GM04504 (cell line): ENCODE results near the gene ASXL2.

Experiments used
- DNase-seq: peaks from one replicate; pipeline ENCODE4 v3.0.0-alpha.2; 2012; ENCODE audit warnings: low read depth

ASXL2 gene

DNA sequence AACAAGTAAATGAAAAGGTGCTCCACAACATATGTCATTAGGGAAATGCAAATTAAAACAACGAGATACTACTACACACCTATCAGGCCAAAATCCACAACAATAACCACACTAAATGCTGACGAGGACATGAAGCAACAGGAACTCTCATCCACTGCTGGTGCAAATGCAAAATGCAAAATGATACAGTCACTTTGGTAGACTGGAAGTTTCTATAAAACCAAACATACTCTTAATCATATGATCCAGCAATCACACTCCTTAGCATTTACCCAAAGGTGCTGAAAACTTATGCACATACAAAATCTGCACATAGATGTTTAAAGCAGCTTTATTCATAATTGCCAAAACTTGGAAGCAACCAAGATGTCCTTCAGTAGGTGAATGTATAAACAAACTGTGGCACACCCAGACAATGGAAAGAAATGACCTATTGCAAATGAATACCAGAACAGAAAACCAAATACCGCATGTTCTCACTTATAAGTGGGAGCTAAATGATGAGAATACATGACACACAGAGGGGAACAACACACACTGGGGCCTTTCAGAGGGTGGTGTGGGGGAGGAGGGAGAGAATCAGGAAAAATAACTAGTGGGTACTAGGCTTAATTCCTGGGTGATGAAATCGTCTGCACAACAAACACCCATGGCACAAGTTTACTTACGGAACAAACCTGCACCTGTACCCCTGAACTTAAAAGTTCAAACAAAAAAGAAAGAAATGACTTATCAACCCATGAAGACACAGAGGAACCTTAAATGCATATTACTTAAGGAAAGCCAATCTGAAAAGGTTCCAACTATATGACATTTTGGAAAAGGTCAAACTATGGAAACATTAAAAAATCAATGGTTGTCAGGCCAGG, 80.4 kb downstream of the ASXL2 start:
- DNase-seq = no peak

DNA sequence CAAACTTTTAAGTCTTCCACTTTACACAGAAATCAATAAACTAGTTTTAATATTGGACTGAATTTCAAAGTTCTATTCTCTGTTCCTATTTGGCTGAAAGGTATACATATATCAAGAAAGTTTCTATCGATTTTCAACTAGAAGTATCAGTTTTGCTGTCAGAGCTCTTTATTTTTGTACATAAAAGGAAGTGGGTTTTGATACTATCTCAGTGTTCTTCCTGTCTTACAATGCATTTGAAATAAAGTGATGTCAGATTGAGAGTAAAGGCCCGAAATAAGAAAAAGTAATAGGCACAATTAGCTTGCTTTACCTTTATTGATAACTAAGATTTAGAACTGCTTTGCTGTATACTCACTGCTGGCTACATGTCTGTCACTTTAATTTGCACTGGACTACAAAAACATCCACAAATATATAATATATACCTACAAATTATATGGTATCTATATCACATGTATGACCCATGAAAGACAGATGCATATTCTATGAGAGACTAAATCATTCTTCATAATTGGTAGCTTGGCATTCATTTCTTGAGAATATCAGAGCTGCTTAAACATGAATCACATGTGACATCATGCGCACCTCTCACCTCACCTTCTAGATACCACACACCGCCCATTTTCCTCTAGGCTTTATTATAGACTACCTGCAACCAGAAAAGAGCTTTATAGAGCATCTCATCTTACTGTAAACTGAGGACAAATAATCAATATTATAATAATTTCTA, 83.6 kb downstream of the ASXL2 start:
- DNase-seq = no peak

DNA sequence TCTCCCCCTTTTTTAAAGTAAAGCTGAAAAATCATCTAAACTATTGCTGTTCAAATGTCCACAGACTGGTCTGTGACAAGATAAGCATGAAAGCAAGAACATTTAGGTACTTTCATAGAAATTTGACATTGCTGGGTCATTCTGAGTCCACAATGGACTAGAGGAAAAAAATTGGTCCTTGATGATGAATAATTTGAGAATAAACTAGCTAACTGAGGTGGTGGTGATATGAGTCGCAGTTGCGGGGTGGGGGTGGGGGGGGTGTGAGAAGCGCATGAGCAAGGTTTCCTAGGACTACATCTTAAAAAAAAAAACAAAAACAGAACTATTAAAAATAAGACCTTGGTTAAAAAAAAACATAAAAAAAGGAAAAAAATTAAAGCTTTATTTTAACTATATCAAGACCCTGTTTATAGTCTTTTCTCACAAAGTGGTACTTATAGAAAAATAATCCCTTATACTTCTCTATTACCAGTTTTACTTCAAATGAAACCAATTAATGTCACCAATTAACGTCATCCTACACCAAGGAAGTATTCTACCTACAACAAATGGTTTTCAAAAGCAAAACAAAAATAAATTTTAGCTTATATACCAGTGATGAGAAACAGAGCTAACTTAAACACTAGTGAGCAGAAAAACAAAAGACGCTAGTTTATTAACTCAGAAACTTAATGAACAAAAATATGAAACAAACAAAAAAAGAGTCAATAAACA, 88.1 kb downstream of the ASXL2 start:
- DNase-seq = no peak

DNA sequence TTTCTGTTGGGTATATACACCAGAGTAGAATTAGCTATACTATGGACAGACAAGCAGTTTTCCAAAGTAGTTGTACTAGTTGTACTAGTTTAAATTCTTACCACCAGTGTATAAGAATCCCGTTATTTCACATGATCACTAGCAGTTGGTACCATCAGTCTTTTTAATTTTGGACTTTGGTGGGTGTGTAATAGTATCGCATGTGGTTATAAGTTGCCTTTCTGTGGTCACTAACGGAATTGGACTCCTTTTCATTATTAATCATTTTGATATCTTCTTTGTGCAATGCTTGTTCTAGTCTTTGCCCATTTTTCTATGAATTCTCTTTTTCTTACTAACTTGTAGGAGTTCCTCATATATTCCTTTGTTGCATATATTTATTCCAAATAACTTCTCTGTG, 89.8 kb downstream of the ASXL2 start:
- no peak for DNase-seq

DNA sequence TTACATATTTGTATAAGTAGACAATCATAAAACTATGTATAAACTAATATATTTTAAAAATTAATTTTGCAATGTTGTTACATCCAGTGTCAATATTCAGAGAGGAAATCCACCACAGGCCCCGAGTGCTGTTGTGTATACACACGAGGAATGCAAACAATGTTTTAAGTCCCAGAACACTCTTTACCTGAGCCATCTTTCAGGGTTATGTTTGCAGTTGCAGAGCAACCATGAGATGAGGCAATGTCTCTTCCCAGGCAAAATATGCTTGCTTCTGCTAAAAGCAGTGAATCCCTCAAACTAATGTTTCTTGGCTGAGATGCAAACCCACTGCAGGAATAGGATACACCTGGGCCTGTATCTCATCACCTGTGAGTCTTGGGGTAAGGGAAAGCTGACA, 91.3 kb downstream of the ASXL2 start:
- DNase-seq = no peak

DNA sequence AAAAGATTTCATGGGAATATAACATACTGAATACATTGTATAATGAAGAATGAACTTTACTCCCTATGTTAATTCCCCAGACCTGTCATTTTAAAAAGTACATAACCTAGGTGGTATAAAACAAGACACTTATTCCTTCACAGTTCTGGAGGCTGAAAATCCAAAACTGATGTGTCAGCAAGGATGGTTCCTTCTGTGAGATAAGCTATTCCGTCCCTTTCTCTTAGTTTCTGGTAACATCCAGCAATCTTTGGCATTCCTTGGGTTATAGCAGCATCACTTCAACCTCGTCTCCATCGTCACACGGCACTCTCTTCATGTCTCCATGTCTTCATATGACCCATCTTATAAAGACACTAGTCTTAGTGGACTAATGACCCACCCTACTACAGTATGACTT, 93.9 kb downstream of the ASXL2 start:
- DNase-seq = no peak

DNA sequence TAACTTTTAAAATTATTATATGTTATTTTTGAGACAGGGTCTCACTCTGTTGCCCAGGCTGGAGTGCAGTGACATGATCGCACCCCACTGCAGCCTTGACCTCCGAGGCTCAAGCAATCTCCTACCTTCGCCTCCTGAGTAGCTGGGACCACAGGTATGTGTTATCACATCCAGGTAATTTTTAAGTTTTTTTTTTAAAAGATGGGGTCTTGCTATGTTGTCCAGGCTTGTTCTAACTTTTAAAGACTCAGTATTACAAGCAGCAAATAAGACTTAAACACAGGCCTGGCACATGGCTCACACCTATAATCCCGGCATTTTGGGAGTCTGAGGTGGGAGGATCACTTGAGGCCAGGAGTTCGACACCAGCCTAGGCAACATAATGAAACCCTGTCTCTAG, 101.2 kb downstream of the ASXL2 start:
- no peak for DNase-seq

DNA sequence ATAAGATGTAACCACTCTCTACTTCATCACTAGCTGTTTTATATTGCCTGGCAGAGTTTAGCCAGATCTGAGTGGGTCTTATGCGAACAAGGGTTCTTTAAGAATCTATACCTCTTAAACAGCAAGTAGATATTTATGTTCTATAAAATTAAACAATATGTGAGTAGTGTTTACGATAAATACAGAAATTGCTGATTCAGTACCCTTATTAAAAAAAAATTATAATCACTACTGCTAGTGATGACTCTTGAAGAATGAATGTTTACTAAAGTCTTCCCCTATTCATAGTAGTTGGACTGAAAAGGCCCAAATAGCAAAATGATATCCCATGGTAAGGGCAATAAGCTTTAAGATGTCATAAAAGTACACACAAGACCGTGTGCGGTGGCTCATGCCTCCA, 106.2 kb downstream of the ASXL2 start:
- DNase-seq = no peak

DNA sequence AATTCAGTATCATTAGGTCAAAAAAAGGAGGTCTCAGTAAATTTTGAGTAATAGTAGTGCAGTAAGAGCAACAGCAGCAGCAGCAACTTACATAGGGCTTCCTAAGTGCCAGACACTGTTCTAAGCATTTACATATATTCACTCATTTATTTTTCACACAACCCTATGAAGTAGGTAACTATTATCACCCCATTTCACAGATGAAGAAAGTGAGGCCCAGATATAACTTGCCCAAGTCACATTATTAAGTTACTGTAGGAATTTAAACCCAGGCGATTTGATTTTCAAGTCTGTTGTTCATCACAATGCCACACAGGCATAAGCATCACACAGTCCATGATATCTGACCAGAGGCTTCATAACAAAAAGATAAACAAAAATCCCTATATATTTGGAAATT, 114.7 kb downstream of the ASXL2 start:
- DNase-seq = no peak

DNA sequence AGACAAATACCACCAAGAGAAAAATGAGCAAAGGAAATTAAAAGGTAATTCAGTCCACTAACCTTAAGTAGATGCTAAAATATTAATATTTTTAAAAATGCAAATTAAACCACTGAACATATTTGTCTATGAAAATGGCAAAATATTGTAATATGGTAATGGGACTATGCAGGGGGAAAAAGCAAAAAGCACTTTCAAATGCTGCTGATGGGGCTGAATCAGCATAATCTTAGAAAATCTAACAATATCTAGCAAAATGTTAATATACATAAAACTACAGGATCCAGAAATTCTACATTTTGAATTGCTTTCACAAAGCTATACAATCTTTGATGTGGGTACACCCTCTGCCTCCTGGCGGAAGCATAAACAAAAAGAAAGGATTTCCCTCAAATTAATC, 118.0 kb downstream of the ASXL2 start:
- DNase-seq = no peak

DNA sequence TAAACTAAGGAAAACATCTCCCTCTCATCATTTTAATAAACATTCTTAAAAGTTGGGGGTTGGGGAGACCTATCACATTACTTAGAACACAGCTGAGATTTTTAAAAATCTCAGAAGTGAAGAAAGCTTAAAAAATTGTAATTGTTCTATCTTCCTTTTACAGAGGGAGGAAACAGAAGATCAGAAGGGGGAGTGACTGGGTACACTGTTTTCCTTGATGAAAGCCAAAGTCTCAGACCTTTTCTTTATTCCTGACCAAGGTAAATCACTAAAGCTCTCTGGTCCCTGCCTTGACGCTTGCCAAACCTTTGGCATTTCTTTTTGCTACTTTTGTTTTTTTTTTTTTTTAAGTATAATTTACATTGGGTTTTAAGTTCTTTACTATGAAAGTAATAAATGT, 119.9 kb downstream of the ASXL2 start:
- no peak for DNase-seq

DNA sequence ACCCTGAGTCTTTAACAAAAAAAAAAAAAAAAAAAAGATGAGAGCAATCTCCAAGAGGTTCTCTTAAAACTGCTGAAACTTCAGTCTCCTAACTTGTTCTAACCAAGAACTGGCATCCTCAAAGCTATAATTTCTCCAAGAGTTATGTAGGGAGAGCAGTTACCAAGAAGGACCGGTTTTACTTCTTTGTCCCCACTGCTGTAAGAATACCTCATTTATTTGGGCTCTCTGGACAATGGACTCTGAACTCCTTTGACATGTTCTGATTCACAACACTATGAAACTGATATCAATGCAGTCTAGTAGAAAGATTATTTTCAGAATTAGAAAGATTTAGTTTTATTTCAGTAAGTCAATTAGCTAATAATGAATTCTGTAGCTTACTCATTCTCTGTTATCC, 120.4 kb downstream of the ASXL2 start:
- DNase-seq = no peak

DNA sequence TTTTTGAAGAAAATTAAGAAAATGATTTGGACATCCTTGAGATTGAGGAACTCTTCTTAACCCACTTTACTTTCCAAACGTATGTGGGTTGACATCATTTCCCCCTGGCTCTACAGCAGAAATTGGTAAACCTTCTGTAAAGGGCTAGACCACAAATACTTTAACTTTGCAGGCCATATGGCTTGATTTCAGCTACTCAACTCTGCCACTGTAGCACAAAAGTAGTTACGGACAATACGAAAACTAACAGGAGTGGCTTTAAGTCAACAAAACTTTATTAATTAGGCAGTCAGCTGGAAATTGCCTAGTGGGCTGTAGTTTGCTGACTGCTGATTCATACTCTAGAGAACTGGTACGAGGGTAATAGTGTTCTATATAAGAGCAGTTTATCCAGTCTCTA, 121.8 kb downstream of the ASXL2 start:
- DNase-seq = no peak

DNA sequence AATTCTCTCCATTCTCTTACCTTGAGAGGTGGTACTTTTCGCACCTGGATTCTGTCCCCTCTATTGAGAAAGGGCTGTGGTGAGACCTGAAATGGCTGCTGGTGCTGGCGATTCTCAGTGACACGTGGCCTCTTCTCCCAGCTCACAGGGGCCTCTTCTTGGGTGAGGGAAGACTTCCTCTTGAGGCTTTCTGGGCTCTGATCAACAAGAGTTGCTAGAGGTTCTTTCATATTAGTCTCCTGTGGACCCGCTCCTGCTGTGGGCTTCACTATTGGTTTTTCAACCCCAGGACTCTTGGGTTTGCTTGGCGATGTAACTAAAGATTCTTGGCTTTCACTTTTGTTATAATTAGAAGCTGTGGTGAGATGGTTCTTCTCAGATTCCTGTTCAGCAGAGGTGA, 128.6 kb downstream of the ASXL2 start:
- DNase-seq = no peak

DNA sequence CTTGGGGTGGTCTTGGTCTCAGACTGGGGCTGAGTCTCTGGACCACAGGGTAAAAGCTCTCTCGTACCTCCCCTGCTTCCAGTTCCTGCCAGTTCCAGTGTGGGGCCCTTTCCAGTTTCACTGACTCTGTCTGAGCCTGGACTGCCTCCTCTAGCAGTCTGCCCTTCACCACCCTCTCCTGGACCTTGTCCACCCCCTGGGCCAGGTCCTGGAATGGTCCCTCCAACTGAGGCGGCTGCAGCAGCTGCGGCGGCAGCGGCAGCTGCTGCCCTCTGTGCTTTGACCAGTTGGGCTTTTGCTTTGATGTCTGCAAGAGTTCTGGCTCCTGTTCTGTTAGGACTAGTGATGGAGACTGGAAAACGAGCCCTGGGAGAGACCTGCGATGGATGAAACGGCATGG, 134.2 kb downstream of the ASXL2 start:
- no peak for DNase-seq

DNA sequence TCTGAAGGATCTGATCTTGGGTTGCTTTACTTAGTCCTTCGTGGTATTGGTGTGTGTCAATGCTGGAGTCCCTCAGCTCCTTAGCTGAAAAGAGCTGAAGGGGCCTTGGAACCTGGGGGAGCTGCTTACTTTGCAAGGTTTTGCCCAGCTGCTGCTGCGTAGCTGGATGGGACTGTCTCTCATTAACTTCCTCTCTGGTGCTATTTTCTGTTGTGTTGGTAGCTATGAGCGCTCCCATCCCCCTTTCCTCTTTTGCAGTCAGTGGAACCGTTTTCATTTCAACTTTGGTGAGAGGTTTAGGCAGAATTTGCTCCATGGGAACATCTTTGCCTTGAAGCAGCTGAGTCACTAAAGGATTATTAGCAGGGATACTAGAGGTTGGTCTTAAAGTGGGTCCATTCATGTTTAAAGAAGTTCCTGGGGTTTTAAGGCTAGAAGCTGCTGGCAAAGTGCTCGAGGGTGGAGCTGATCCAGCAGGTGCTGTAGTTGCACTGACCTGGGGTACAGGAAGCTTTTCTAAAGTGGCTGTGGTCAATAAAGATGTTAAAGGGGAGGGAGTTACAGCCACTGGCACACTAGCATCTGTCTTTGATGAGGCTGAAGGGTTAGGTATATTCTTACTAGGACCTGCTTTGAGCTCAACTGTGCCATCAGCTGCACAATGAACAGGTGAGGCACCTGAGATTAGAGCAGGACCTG, 135.0 kb downstream of the ASXL2 start:
- DNase-seq = no peak

DNA sequence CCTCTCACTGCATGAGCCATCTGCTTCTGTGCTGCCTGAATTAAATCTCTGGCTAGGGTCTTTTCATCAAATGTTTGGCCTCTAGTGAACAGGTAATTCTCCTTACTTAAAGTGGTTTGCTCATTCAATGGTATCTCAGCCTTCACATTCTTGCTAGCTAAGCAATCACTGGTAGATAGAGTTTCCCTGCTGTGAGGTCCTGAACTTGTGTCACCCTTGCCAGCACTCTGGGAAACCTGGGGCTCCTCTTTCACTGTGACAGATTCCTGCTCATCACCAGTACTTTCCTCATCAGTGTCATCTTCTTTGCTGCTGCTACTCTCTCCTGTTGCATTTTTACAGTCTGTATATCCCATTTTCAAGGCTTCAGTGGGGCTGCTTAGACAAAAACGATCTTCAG, 135.8 kb downstream of the ASXL2 start:
- no peak for DNase-seq

DNA sequence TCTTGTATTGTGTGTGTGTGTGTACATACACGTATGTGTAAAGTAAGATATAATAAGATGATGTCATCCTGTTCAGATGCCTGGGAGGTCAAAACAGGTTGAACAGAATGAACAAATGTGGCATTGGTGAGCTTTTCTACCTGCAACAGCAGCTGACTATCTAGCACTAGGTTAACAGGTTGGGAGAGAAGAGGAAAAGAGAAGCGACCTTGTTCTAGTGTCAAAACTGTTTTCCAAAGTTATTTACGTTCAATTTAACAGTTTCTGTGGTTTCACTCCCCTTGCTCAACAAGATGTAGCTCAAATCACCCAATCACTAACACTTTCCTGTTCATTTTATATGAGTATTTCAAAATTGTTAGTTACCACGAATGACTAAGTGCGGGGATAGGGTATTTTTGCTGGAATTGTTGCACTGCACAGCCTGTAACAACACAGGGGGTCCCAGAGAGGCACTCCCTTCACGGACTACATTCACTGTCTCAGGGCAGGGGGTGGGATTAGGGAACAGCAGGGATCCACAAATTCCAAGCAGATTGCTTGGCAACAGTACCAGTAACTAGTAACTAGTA, 137.4 kb downstream of the ASXL2 start:
- DNase-seq = peak; percentile 13

DNA sequence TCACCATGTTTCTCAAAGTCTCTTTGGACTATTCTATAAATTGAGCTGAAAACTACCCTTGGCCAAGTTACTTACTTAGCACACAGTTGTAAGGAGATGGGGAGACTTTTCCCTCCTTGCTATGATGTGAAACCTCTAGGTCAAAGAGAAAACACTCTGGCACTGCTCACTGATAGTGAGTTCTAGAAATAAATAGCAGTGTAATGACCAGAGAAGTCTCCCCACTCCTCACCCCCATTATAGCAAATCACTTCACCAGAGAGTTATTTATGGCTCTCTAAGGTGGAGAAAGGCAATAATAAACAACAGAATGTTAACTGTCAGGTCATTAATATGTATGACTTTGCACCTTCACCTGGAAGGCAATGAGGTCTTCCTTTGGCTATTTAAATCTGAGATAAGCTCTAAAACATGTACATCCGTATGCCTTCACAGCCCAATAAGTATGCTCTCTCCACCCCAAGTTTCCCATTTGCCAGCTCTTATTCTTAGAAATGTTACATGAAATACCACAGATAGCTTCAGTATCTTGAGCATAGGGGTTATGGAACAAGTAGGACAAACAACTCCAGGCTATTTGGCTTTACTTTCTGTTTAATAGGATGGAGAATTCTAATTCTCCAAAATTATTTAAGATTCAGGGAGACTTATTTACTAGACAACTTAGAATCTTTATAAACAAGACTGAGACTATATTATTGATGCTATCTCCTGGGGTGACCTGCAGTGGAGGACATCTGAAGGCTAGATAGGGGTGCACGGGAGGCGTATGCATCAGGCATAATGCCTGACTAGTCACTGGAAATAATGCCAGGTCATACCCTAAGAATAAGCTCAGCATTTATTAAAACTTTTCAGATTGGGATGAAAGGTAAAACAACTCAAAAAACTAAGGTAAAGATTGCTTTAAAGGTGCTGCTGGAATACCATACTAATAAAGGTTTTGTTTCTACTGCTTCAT, 139.6 kb downstream of the ASXL2 start:
- no peak for DNase-seq

DNA sequence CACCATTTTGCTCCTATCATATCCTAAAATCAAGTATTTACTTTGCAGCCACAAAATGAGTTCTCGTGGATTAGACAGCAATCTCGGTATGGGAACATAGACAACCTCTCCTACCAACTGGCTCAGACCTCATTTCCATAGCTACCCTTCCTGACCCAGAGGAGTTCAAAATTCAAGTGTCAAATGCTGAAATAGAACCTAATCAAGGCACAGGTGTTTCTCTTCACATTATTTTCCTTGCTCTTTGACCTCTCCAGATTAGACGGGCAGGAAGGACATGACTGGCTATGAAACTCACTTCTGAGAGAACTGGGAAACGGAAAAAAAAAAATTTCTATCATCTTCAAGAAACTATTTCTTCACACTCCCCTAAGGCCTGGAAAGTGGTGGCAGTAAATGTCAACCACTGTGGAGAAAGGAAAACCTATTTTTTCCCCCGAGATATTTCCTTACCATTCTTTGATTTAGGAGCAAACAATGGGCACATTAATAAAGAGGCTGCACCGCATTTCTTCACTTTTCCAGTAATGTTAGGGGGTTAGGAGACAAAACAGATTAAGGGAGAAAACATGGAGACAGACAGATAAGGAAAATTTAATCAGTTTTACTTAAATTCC, 141.3 kb downstream of the ASXL2 start:
- DNase-seq = no peak
